Activated CD8-positive, alpha-beta memory T cell treated with anti-CD3 and anti-CD28 coated beads for 48 hours (primary cell): ENCODE data around the gene LPO.

Source experiments
- DNase-seq, 3 experiments: peaks; one replicate each; pipeline ENCODE4 v3.0.0-alpha.2; 2020; ENCODE audit warnings: low read depth in 2 of 3, low spot score in 2 of 3

LPO gene

DNA sequence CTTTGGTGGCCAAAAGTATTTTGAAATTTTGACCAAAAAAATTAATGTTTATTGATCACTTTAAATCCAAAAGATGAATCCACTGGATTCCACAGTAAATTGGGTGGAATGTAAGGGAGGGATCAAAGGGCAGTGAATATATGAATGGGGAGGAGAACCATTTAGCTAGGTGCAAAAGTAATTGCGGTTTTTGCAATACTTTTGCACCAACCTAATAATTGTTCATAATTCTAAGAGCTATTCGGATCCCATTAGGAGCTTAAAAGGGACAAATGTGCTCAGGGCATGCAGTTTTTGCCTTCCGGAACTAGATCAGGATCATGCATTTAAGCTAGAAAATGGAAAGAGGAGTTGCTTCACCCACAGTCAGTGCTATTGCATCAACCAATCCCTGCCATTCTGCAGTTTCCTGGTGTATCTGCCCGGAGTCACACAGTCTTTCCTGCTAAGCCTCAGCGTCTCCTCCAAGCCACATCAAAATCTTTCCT lies at the start of gene LPO:
Gene LPO, plus strand, starts transcription at position 438 of the 488 bp plus-strand sequence. CDS start 4,396 bp downstream, outside the sequence.
- DNase-seq, result no peak

DNA sequence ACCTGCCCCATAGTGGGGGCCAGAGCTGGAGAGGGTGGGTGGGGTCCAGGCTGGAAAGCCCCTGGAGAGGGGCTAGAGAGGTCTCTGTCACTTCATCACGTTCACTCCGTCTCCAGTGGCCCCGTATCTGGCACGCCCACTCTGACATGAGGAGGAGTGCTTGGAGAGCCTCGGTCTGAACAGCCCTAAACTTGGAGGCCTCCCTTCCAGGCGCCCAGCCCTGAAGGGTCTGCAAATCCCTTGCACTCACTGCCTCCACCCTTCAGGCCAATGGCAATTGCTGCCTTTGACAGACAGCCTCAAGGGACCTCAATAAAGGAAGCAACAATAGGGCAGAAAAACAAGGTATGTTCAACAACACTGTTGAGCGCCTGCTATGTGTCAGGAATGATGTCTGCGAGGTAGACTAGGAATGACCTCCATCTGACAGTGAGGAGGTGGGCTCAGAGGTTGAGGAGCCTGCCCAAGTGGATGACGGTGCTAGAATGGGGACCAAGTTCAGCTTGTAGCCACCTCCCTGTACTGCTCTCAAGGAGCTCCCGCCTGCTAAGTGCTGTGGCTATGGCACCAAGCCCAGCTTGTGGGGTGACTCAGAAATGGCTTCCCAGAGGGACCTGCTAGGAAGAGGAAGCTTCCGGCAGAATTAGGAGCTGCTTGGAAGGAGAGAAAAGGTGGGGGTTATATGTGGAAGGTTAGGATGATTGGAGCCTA lies 48.8 kb upstream of the LPO start:
- DNase-seq, result no peak

DNA sequence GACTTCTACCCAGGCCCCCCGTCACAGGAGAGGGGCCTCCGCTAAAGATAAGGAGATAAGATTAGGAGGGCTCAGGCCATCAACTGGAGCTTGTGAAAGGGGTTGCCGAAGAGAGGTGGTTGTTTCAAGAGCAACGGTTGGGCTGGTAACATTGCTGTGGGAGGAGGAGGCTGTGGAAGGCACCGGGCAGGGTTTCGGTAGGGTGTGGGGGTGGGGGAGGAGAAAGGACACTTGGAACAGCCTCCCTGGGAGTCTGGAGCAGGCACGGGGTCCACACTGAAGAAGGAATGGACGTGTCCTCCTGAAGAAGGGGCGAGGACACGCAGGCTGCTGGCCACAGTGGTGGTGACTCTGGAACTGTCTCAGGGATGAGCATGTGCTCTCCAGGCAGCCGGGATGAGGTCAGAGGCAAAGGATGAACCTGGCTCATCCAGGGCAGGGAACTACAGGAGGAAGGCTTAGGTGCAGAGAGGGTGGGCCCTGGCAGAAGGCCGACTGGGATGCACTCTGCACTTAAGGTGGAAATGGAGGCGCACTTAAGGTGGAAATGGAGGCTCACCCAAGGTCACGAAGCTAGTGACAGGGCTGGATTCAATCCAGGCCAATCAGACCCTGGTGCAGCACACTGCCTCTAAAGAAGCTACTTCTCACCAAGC lies 47.0 kb upstream of the LPO start:
- DNase-seq, result no peak

DNA sequence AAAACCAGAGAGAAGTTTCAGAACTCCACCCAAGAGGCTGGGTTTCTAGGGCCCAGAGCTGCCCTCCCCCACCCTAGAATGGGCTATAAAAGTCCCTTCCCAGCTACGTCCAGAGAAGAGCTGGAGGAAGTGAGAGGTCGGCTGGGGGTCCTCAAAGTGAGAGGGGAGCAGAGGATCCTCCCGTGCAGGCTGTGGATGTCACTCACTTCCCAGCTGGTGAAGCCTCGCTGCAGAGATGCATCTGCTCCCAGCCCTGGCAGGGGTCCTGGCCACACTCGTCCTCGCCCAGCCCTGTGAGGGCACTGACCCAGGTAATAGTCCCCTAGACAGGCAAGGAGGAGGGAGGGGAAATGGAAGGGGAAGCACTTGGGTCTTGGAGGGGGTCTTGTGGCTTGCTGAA lies 45.8 kb upstream of the LPO start, which contains the start of gene EPX:
Gene EPX, plus strand, starts transcription at position 115 of the 400 bp plus-strand sequence. Its CDS starts 121 bp downstream, at position 236.
- no peak for DNase-seq

DNA sequence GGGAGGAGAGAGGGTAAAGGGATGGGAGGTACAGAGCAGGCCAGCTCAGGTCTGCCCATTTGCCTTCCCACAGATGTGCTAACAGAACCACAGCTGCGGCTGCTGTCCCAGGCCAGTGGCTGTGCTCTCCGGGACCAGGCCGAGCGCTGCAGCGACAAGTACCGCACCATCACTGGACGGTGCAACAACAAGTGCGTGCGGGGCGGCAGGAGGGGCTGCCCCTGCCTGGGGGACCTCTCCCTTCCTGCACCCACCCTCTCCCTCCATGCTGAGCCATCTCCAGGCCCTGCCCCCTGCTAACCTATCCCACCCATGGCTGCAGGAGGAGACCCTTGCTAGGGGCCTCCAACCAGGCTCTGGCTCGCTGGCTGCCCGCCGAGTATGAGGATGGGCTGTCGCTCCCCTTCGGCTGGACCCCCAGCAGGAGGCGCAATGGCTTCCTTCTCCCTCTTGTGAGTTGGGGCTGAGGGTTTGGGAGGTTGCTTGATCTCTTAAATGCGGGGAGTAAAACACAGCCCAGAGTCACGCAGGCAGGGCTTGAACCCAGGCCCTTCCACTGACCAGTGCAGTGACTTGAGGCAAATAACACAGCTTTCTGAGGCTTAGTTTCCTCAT lies 44.6 kb upstream of the LPO start:
- DNase-seq, result no peak

DNA sequence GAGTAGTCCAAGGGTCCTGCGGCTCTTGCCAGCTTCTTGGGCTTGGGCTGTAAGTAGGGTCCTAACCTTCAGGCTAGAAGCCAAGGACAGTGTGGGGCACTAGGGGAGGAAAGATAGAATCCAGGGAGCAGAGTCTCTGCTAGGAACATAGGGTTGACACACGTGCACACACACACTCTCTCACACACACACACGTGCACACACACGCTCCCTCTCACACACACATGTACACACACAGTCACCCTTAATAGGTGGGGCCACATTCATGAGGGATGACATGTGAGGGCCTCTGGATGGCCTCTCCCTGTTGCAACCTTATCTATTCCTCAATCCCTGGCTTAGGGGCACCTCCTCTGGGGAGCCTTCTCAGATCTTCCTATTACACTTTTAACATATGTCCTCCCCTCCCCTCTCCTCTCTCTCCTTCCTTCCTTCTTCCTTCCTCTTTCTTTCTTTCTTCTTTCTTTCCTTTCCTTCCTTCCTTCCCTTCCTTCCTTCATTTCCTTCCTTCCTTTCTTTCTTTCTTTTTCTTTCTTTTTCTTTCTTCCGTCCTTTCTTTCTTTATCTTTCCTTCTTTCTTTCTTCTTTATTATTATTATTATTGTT lies 42.8 kb upstream of the LPO start:
- no peak for DNase-seq

DNA sequence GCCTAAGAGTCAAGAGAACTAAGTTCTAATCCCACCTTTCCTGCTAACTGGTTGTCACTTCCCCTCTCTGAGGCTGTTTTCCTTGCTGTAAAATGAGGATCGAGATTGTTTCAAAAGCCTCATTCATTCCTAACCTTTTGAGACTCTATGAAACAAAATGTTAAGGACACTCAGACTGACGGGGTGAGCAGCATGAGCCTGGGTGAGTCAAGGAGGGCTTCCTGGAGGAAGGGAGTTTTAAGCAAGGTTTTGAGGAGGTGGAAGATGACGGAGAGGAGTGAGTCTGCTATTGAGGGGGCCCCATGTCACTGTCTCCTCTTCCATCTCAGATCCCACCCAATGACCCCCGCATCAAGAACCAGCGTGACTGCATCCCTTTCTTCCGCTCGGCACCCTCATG lies 41.8 kb upstream of the LPO start:
- no peak for DNase-seq

DNA sequence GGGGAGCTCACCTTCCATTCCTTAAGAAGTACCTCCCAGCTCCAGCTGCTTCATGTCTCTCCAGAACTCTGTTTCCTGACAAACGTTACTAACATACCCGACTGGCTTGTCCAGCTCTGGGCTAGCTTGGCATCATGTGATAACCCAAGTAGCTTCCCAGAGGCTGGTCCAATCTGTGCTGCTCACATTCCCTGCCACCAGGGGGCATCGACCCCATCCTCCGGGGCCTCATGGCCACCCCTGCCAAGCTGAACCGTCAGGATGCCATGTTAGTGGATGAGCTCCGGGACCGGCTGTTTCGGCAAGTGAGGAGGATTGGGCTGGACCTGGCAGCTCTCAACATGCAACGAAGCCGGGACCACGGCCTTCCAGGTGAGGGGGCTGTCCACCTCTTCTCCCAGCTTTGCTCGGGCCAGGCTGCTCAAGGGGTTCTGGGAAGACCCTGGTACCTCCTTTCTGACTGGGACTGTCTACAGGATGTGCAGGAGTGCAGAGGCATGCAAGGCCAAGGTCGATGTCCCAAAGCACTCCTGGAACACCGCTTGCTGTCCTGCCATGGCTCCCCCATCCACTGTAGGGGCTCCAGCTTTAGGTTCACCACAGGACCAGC lies 38.3 kb upstream of the LPO start:
- DNase-seq, result peak; percentile 12 to 38 (median 18)

DNA sequence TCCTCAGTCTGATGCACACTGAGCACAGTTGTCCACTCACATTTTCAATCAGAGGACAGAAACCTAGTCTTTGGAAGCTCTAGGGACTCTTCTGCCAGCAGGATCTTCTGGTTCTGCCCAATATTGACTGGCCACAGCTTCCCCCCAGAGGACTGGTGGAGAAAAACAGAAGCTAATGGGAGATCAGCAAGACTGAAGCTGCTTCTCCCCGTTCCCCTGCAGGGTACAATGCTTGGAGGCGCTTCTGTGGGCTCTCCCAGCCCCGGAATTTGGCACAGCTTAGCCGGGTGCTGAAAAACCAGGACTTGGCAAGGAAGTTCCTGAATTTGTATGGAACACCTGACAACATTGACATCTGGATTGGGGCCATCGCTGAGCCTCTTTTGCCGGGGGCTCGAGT lies 35.5 kb upstream of the LPO start:
- no peak for DNase-seq

DNA sequence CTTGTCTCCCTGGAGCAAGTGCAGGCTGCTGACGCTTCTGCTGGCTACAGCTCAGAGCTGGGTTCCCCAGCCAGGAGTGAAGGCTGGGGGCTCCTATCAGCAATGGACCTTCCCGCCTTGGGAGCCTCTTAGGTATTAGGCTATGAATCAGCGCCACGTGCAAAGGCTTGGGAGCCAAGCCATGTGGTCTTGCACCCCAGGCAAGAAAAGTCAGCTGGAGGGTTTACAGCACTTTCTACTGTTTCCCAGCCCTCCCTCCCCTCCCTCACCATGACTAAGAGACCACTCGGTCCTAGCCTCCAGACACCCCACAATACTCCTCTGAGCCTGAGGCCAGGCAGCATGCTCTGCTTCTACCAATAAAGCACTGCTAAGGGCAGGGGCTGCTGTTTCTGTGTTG lies 33.6 kb upstream of the LPO start:
- DNase-seq, result no peak

DNA sequence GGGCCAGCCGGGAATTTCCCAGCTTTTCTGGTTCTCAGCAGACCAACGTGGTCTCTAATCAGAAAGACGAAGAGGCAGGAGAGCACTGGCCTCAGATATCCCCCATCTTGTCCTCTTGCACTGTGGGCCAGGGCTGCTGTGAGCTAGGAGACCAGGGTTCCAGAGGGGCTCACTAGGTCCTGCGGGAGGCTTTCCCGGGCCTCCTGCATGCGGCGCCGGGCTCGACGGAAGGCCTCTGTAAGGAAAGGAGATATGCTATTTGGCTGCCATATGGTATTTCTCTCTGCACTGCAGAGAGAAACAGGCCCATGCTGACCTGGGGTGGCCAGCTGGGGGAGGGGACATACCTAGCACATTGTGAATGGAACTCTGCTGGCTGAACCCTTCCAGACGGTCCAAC lies 32.4 kb upstream of the LPO start:
- DNase-seq, result no peak

DNA sequence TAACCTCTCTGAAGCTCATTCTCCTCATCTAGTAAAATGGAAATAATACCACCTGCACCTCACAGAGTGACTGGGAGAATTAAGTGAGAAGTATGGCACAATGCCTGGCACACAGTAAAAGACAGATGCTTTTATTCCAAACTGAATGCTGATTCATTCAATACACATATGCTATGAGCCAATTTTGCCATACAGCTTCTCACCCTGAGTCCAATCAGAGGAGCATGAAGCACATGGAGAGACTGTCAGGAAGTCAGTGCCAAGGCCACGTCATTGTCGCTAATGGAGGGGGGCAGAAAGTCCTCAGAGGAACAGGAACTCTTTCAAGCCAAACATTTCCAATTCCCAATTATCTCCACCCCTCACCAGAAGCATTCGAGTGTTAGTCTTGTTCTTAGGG lies 30.9 kb upstream of the LPO start:
- no peak for DNase-seq

DNA sequence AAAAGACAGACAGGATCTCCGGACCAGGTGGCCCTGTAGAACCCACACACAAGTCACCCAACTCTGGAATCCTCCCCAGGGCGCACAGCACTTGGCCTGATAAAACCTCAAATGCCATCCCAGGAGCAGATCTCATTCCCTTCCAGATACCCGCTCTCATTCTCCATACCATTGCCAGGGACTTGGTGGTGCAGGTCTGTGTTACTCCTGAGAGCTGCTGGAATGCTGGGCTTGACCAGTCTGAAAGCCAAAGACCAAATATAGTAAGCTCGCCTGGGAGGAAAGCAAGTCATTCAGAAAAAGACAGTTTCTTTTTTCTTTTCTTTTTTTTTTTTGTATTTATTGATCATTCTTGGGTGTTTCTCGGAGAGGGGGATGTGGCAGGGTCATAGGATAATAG lies 30.0 kb upstream of the LPO start:
- DNase-seq, result no peak

DNA sequence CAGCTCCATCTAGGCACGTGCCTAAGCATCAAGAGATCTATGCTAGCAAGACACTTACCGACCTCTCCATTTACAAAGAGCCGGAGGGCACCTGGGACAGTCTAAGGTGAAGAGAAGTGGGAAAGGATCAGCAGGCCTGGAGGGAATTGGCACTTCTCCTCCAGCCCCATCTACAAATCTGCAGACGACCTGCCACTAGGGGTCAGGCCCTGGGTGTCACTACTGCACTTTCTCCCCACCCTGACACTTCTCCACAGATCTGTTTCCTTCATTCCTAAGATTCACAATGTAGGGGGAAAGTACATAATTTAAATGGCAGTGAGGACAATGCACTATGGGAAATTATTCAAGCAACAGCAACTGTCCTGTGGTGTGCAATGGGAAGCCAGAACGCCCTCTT lies 27.5 kb upstream of the LPO start:
- no peak for DNase-seq

DNA sequence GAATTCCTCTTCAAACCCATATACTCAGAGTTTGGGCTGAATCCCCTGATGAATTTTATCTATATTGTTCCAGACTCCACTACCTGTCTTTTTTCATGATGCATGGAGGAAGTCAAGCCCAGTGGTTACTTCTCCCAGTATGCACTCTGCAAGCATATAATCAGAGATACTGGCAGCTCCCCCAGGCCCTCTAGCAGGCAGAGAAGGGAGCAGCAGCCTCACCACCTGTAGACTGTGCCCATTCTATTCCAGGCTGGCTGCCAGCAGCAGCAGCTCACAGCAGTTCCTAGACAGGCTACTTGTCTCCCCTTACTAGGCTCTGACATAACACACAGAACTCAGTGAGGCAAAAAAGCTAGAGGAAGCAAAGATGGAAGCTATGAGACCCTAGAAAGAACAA lies 22.7 kb upstream of the LPO start:
- no peak for DNase-seq

DNA sequence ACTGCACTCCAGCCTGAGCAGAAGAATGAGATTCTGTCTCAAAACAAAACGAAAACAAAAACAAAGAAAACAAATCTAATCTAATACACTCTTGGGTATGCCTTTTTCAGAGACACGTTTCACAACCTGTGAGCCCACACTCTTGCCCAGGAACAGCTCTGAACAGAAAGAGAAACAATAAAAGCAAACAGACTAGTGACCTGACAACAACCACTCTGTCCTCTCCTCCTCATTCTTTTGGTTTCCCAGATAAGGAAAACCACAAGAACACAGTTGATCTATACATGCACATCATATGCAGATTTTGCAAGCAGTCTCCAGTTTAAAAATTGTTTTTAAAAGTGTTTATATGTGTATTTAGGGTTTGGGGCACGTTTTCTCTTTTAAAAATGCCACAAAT lies 20.6 kb upstream of the LPO start:
- no peak for DNase-seq

DNA sequence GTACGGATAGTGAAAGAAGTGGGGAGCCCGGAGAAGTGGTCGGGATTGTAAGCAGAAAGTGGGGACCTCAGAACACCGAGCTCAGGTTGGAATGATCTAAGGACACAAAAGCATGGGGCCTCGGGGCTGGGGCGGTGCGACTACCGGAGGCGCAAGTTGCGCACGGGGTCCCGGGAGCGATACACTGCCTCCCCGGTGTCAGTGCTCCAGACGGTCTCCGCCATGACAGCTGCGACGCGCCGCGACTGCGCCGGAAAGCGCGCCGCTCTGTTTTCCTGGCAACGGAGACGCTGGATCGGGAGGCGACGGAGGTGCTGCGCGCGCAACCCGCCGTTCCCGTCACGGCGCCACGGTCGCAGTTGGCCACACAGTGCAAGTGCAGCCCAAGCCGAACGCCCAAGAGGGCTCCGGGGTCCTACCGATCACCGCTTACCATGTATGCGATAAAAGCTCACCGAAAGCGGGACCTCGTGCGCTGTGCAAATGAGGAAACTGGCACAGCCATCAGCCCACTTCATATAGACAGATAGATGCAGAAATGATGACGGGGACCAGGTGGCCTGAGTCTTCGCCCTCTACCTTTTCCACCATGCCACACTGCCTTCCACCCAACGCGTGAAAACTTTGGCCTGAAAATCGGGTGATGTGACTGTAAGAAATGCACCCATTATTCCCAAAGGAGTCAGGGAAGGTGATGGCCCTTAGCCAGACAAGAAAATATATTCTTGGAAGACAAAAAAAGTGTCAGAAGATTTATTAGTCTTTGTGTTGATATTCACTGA lies 19.2 kb upstream of the LPO start, which contains the start of gene MKS1:
Gene MKS1, minus strand, starts transcription at position 249 of the 782 bp plus-strand sequence. Its CDS starts 25 bp downstream, at position 224.
- DNase-seq, result peak; percentile 90 to 94 (median 91)

DNA sequence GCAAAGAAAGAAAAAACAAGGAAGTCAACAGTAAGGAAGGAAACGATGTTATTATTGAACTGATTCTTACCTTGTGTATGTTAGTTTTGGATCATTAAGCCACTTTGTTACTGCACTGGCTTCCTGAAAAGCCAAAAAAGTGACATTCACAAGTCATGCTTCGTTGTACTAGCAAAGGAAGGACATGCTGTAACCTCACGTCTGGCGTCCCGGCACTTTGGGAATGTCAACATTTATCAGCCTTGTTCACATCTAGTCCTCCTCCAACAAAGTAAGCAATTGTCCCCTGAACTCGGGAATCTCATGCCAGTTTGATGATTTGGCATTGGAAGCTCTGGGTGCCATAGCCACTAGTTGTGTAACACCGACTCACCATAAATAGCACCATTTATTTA lies 18.6 kb upstream of the LPO start:
- no peak for DNase-seq

DNA sequence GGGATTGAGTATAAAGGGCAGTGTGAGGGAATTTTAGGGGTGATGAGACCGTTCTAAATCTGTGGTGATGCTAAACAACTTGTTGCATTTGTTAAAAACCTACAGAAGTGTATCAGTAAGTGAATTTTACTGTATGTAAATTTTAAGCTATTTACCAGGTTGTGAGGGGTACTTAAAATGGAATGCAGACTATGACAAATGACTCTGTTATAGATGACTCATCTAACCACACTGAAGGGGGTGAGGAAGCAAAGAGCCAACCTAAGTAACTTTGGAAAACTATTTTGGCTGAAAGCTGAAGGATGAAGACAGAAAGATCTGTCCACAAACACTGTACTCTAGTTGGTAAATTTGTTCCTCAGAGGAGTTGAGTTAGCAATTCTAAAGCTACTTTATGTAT lies 14.1 kb upstream of the LPO start:
- DNase-seq, result no peak

DNA sequence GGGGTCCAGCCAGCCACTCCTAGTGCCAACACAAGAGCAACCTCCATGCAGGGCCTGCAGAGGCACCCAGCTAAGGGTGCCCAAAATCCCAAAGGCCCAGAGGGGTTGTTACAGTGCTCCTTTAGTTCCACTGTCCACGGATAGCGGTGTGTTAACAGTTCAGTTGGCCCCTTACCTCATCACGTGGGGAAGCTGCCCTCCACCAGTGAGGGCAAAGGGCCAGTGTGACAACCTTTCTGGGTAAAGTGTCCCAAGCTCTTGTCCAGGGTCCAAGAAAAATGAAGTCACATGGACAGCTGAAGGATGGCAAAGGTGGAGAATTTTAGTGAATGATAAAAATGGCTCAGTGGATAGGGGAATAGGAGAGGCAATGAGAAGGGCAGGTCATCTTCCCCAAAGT lies 10.7 kb upstream of the LPO start:
- DNase-seq, result no peak

DNA sequence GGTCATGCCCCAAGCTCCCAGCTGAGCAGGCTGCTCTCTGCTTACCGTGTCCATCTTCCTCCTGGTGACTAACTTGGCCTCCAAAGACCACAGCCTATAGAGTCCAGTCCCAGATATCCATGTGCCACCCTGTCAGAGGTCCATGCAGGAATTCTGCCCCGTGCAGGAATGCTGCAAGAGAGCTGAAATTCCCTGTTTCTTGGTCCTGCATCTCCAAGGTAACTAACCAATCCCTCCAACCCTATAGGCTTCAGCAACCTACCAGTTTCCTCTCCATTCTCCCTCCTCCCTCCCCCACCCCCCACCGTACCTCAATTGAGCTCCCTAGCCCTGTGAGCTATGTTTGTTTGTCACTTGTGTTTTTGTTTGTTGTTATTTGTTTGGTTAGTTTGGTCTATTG lies 9.7 kb upstream of the LPO start:
- no peak for DNase-seq
